Measurements from ENCODE around the gene C11orf21.

GRCh38 chr11:2325719-2326118 lies 24.0 kb upstream of the C11orf21 start:
- TF ChIP-seq, protein P1, sequence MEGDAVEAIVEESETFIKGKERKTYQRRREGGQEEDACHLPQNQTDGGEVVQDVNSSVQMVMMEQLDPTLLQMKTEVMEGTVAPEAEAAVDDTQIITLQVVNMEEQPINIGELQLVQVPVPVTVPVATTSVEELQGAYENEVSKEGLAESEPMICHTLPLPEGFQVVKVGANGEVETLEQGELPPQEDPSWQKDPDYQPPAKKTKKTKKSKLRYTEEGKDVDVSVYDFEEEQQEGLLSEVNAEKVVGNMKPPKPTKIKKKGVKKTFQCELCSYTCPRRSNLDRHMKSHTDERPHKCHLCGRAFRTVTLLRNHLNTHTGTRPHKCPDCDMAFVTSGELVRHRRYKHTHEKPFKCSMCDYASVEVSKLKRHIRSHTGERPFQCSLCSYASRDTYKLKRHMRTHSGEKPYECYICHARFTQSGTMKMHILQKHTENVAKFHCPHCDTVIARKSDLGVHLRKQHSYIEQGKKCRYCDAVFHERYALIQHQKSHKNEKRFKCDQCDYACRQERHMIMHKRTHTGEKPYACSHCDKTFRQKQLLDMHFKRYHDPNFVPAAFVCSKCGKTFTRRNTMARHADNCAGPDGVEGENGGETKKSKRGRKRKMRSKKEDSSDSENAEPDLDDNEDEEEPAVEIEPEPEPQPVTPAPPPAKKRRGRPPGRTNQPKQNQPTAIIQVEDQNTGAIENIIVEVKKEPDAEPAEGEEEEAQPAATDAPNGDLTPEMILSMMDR (conservative IDR thresholded peaks at IDR 0.05; ENCODE audit: low read length) = no peak
- TF ChIP-seq EZH2phosphoT487 (IDR thresholded peaks at IDR 0.05; ENCODE audit: borderline replicate concordance) = no peak
